ENCODE results near the gene FYN. TPM values are rescaled to one million over a fixed set of nuclear protein-coding genes. Genes with fewer than 3 reads are reported as not detected.

FYN gene
- total and polyA plus RNA-seq, 2 of the 4 experiments (the other 2 are of a cell fraction): 30.8 to 36.4 TPM

- Histone ChIP-seq H3K56ac (ENCODE audit: extremely low read depth, insufficient read depth, low read length) (no peak overlapping the region), H2AK9ac (replicated peaks; ENCODE audit: low read depth, low read length, poor library complexity) (no peak overlapping the region), H3K36me3 (ENCODE audit: control insufficient read depth, insufficient read depth, low read length) (peaks cover 20% of the 10 kb centered on the region), H3K4me1 (ENCODE audit: control insufficient read depth, insufficient read depth, low read length) (no peaks in the 10 kb centered on the region), H2BK5ac (ENCODE audit: low read depth, low read length, poor library complexity, severe bottlenecking) (no peak overlapping the region), H2AFZ (replicated peaks; ENCODE audit: low read length, poor library complexity) (no peak overlapping the region), H3K4me2 (ENCODE audit: low read depth, low read length) (no peak overlapping the region), H3K18ac (ENCODE audit: low read depth, low read length) (no peak overlapping the region), H2AK5ac (ENCODE audit: low read depth, low read length) (no peak overlapping the region), H3K4me3 (ENCODE audit: insufficient read depth, low read depth, low read length) (no peak overlapping the region), H3K9me3 (ENCODE audit: control insufficient read depth, insufficient read depth, low read length) (no peaks in the 10 kb centered on the region), H2BK120ac (ENCODE audit: low read depth, low read length) (no peak overlapping the region), H4K91ac (ENCODE audit: insufficient read depth, low read depth, low read length) (no peak overlapping the region), H4K5ac (ENCODE audit: low read depth, low read length) (no peak overlapping the region), H3K14ac (replicated peaks; ENCODE audit: low read depth, low read length) (no peak overlapping the region), H3K9me1 (ENCODE audit: insufficient read depth, low read length) (no peaks in the 10 kb centered on the region; the same call in 1 of the 2 replicates), H2BK15ac (ENCODE audit: low read depth, low read length) (no peak overlapping the region), H3K27me3 (ENCODE audit: control insufficient read depth, insufficient read depth, low read length) (no peaks in the 10 kb centered on the region), H3K9ac (ENCODE audit: low read depth, low read length) (no peak overlapping the region), H3K4ac (ENCODE audit: low read depth, low read length) (no peak overlapping the region), H3K79me1 (ENCODE audit: low read depth in 1 of 2, low read length in 2 of 2) (no peaks in the 10 kb centered on the region), H3K23ac (ENCODE audit: low read depth, low read length) (no peak overlapping the region), H4K20me1 (ENCODE audit: insufficient read depth, low read length) (no peaks in the 10 kb centered on the region), H2BK20ac (ENCODE audit: low read depth, low read length) (no peak overlapping the region), H4K8ac (ENCODE audit: low read depth in 2 of 2, low read length in 2 of 2) (no peak overlapping the region), H3K27ac (ENCODE audit: insufficient read depth, low read length) (no peak overlapping the region)
- dilution Hi-C loops (cut with HindIII; ENCODE audit: low sequenced_read_pairs, unreplicated experiment): no loop called here
- in situ Hi-C loops (cut with MboI; ENCODE audit: low sequenced_read_pairs): loop anchor here (25.0 kb wide), 1 partner anchor 640 kb away; no protein-coding TSS in a partner anchor
- no peak for ATAC-seq (ENCODE audit: low read depth)
- BruUV-seq (replicated peaks): no TSS peak
- WGBS, 2 experiments (ENCODE audit: extremely low coverage in 2 of 2, insufficient read length in 1 of 2): 42% methylated on average over 1 of the region's 3 CpGs; no CpG with 5 or more reads in 1 of the 2 experiments
- intact Hi-C loops (cut with micrococcal nuclease): no loop called here
- CTCF ChIA-PET: interaction anchor here (1.5 kb wide), 1 partner anchor 11 kb away, joined by 3 read pairs; no protein-coding TSS in a partner anchor
- no peak for DNase-seq
- POLR2A ChIA-PET (ENCODE audit: unreplicated experiment): no interaction called here
- TF ChIP-seq RFX5 (IDR thresholded peaks at IDR 0.05; ENCODE audit: low read depth, low read length) (no peak), RCOR1 (IDR thresholded peaks at IDR 0.05; ENCODE audit: insufficient replicate concordance, low read length) (no peak), USF2 (IDR thresholded peaks at IDR 0.05; ENCODE audit: low read depth, low read length) (no peak), NFE2L2 (IDR thresholded peaks at IDR 0.05; ENCODE audit: low read depth, low read length) (no peak), ELK1 (IDR thresholded peaks at IDR 0.05; ENCODE audit: borderline replicate concordance, low read depth, low read length) (no peak), MAZ (IDR thresholded peaks at IDR 0.05; ENCODE audit: borderline replicate concordance, low read depth, low read length) (no peak), MAFK (IDR thresholded peaks at IDR 0.05; ENCODE audit: low read depth, low read length) (no peak), MXI1 (IDR thresholded peaks at IDR 0.05; ENCODE audit: borderline replicate concordance, low read depth, low read length) (no peak), RAD21 (IDR thresholded peaks at IDR 0.05; ENCODE audit: low read length) (no peak), BHLHE40 (IDR thresholded peaks at IDR 0.05; ENCODE audit: low read depth, low read length) (no peak), CEBPB (IDR thresholded peaks at IDR 0.05; ENCODE audit: low read depth, low read length) (no peak), SMC3 (IDR thresholded peaks at IDR 0.05; ENCODE audit: low read depth, low read length) (no peak), POLR2A (IDR thresholded peaks at IDR 0.05; ENCODE audit: low read depth, low read length) (no peak), FOS (IDR thresholded peaks at IDR 0.05; ENCODE audit: low read depth, low read length) (no peak), CTCF (conservative IDR thresholded peaks at IDR 0.05; ENCODE audit: low read depth, low read length) (no peak)
These were observed 195.8 kb downstream of the FYN start for GRCh38 chr6:111677249-111677990.

Data from IMR-90 (cell line).